Measurements from ENCODE around the gene RAC2. TPM values are rescaled to one million over a fixed set of nuclear protein-coding genes. Genes with fewer than 3 reads are reported as not detected.

RAC2 gene
- 1 to 10 TPM; 5.7 to 6.9 (median 5.9) TPM for polyA plus RNA-seq (ENCODE audit: insufficient read length in 3 of 3)

DNA sequence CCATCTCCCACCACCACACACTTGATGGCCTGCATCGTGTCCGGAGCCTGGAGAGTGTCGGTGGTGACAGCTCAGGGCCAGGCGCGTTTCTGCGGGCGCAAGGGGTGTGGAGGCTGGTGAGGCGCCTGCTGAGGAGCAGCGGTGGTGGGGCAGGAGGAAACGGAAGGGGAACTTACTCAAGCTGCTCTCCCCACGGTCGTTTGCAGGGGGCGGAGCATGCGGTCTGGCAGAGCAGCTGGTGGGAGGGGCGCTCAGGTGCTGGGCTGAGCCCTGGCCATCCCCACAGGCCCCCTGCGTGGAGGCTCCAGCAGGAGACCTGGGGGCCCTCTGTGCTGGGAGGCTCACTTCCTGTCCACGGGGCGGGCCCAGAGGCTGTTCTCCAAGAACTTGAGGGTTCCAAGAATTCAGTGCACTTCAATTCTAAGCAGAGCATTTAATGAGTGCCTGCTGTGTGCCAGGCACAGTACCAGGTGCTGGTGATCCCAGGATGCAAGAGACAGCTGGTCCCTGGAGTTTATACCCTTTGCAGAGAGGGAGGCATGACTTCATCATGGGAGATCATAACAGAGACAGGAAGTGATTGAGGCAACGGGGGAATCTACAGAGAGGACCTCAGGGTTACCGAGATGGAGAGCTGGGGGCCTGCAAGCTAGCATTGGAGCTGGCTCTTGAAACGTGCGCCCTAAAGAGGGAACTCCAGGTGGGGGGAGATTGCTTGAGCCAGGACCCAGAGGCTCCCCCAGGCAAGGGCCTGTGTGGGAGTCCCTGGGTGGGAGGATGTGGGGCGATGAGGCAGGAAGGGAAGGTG, at the start of gene RAC2:
Gene RAC2 (minus strand): TSS at position 156 of the 808 bp plus-strand sequence. CDS start 121 bp downstream, at position 35.
- DNase-seq (ENCODE audit: low read depth in 3 of 3, low spot score in 2 of 3): no peak

DNA sequence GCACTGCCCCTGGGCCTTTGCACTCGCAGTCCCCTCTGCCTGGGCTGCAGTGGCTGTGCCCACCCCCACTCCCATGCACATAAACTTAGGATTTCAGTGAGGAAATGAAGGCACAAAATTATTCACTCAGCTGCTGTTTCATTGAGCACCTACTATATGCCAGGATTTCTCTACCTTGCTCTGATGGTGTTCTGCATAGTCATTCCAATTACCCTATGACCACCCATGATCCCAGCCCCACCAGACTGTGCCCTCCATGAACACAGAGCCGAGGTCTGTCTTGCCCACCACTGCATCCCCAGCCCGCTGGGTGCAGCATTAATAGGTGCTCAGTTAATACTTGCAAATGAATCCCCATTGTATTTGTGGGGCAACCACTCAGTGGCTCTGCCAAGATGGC, 49.1 kb upstream of the RAC2 start:
- DNase-seq (ENCODE audit: low read depth in 3 of 3, low spot score in 2 of 3): no peak

- DNase-seq (ENCODE audit: low read depth in 3 of 3, low spot score in 2 of 3): no peak
These were observed 48.6 kb upstream of the RAC2 start for GRCh38 chr22:37292641-37293040.

DNA sequence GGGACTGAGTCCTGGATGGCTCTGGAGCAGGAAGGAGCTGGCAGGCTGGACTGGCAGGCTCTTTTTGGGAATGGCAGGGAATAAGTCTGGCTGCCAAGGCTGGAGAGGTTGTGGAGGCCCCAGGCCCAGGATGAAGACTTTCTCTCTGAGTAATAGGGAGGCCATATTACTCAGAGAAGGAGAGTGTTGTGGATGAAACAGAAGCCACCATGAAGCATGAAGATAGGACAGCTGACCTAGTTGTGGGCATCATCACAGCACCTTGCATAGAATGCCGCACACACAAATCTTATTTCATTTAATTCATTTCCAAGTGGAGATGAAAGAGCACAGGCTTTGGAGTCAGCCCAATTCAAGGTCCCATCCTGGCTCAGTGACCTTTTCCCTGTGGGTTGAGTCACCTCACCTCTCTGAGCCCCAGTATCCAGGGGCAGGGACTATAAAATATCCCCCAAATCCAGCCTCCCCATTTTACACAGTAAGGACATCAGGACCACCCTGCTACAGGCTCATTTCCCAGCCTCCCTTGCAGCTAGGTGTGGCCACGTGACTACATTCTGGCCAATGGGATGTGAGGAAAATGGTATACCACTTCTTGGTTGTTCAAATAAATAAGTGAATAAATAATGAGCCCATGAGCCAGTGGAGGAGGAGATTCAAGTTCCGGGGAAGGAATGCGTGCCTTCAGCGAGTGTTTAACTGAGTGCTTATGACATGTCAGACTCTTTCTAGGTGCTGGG, 47.7 kb upstream of the RAC2 start:
- DNase-seq (ENCODE audit: low read depth in 3 of 3, low spot score in 2 of 3): no peak

- DNase-seq (ENCODE audit: low read depth in 3 of 3, low spot score in 2 of 3): no peak
These were observed 46.7 kb upstream of the RAC2 start for GRCh38 chr22:37290737-37291136.

GRCh38 chr22:37289156-37289735, 45.2 kb upstream of the RAC2 start:
- DNase-seq (ENCODE audit: low read depth in 3 of 3, low spot score in 2 of 3): no peak

DNA sequence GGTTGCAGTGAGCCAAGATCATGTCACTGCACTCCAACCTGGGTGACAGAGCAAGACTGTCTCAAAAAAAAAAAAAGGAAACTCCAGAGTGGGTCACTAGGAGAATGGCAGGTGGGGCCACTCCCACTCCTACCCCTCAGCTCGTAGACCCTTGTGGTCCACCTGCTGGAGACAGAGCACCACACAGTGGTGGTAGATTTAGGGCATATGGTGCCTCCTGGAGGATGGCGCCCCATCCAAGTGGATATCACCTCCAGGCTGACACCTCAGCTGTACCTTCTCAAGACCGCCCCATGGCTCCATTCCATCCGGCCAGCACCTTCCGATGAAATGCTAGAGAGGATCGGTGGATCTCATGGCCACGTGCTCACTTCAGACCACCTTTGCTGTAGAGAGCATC, 44.5 kb upstream of the RAC2 start:
- no peak for DNase-seq (ENCODE audit: low read depth in 3 of 3, low spot score in 2 of 3)

GRCh38 chr22:37287550-37287951, 43.5 kb upstream of the RAC2 start:
- DNase-seq (ENCODE audit: low read depth in 3 of 3, low spot score in 2 of 3): no peak

- DNase-seq (ENCODE audit: low read depth in 3 of 3, low spot score in 2 of 3): no peak
These were observed 41.9 kb upstream of the RAC2 start for GRCh38 chr22:37285937-37286336.

GRCh38 chr22:37284805-37285355, 40.8 kb upstream of the RAC2 start:
- DNase-seq (ENCODE audit: low read depth in 3 of 3, low spot score in 2 of 3): no peak

DNA sequence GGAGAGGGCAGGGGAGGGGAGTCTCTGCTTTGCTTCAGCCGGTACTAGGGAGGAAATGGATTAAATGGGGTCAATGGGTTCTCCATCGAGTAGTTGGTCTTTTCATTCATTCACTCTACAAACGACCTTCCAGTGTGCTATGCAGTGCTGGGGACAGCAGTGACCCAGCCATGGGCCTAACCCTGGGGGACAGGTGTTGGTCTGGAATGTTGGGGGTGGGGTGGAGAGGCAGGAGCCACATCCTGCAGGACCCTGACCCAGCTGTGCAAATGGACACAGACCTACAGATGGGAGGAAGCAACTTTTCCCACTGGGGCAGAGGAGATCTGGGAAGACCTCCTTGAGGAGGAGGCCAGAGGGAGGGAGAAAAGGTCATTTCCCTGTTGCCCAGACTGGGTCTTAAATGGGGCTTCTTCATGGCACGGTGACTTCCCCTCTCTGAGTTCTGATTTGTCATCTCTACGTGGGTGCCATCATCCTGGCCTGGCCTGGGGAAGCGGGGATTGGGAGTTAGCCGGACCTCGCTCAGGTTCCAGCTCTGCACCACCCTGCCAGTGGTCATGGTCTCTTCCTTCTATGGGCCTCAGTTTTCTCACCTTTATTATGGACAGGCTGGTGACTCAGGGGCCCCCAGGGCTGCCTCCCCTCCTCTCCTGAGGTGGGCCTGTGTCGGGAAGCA, 40.2 kb upstream of the RAC2 start:
- no peak for DNase-seq (ENCODE audit: low read depth in 3 of 3, low spot score in 2 of 3)

DNA sequence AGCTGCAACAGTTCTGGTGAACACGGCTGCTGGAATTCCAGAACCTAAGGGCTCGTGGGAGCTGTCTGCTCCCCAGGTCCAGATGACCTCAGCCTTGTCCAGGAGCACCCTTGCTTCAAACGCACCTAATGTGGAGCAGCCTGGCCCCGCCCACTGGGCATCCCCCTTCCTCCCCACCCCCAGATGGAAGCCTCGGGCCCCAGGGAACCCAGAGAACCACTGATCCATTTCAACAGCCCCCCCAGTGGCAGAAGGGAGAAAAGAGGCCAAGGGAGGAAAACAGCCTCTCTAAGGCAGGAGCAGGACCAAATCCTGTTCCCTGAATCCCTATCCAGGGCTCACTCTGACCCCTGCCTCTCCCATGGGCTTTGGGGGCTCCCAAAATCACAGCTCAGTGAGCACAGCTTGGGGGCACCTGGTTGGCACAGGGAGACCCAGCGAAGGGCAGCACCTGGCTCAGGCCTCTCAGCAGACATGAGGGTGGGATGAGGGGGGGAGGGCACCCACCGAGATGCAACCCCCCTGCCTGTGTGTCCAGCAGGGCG, 39.4 kb upstream of the RAC2 start:
- no peak for DNase-seq (ENCODE audit: low read depth in 3 of 3, low spot score in 2 of 3)

DNA sequence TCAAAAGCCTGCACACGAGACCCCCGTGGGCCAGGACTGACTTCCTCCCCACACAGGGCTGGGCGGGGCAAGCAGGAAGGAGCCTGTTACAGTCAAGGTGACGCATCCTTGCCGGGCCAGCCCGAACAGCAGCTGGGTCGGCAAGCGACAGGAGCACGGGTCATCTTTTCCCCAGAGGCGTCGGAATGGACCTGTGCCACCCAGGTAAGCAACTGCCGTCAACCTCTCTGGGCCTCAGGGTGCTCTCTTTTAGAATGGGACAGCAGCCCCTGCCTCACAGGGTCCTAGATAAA, 38.3 kb upstream of the RAC2 start, which contains the start of gene CYTH4:
Gene CYTH4 (plus strand): TSS at position 124 of the 293 bp plus-strand sequence. CDS start 62 bp downstream, at position 186.
- no peak for DNase-seq (ENCODE audit: low read depth in 3 of 3, low spot score in 2 of 3)

DNA sequence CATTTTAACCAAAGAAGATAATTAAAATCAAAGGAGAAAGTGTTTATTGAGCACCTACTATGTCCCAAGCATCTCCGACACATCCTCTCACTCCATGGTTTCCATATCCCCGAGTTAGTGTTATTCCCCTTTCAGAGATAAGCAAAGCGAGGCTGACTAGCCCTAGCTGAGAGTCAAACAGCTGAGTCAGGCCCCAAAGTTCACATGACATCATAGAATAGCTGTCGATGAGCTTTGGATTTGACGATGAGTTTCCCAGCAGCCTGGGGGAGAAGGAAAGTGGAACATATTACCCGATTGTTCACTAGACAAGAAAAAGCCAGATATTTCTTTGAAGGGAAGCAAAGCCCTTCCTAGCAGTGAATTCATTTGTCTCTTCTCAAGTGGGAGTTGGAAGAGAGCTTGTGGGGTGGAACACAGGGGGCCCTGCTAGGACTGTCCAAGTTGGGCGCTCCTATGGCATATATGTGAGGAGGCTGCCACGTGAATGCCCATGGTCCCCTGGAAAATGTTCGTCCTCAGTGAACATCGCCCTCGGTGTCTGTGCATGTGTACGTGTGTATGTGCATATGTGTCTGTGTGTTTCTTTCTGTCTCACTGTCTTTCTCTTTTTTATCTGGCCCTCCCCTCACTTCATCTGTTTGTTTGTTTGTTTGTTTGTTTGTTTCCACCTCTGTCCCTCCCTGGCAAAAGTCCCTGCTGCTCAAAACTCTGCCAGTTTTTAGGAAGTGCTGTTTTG, 37.7 kb upstream of the RAC2 start:
- DNase-seq (ENCODE audit: low read depth in 3 of 3, low spot score in 2 of 3): no peak

DNA sequence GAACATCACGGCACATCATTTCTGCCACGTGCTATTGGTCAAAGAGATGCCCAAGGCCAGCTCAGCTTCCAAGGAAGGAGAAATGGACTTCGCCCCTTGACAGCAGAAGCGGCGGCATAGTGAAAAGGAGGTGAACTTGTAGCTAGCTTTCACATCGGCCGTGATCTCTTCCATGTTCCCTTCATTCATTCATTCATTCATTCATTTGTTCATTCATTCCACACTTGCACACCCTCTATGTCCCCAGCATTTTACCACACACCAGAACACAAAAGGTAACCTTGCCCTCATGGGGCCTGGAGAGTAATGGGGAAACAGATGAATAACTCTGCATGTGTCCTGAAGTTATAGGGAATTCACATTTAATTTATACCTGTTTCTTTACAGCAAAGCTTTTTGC, 37.1 kb upstream of the RAC2 start:
- no peak for DNase-seq (ENCODE audit: low read depth in 3 of 3, low spot score in 2 of 3)

- DNase-seq (ENCODE audit: low read depth in 3 of 3, low spot score in 2 of 3): no peak
These were observed 36.6 kb upstream of the RAC2 start for GRCh38 chr22:37280718-37281117.

GRCh38 chr22:37279331-37280181, 35.5 kb upstream of the RAC2 start:
- DNase-seq (ENCODE audit: low read depth in 3 of 3, low spot score in 2 of 3): no peak

GRCh38 chr22:37278261-37278660, 34.2 kb upstream of the RAC2 start:
- DNase-seq (ENCODE audit: low read depth in 3 of 3, low spot score in 2 of 3): no peak

DNA sequence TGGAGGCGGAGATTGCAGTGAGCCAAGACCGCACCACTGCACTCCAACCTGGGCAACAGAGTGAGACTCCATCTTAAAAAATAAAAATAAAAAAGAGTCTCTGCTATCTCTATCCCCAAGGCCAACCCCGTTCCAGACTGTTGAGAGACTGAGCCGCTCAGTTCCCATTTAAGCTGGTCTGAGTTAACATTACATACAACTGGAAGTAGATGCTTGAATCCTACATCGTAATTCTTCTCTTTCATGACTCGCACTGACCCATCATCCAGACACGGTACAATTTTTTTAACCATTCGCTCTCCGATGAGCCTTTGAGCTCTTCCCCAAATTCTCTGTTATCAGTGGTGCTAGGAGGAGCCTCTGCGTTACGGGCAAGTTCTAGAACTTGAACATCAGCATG, 33.3 kb upstream of the RAC2 start:
- no peak for DNase-seq (ENCODE audit: low read depth in 3 of 3, low spot score in 2 of 3)
